ES-I3 (cell line): Measurements from ENCODE around the gene AIM2.

Experiments
- H3K36me3 ChIP-seq: 2 replicates; pipeline ENCODE4 v1.6.1; 2013; ENCODE audit warnings: mild to moderate bottlenecking, low read length, control low read depth, moderate library complexity; ENCODE audit not compliant: insufficient read depth
- H3K4me1 ChIP-seq: 2 replicates; pipeline ENCODE4 v1.6.1; 2013; ENCODE audit warnings: mild to moderate bottlenecking, control low read depth, low read length; ENCODE audit not compliant: insufficient read depth
- H3K9ac ChIP-seq: 2 replicates; pipeline ENCODE4 v1.6.1; 2013; ENCODE audit warnings: low read depth, mild to moderate bottlenecking, low read length, moderate library complexity
- H3K9me3 ChIP-seq: 2 replicates; pipeline ENCODE4 v1.6.1; 2013; ENCODE audit warnings: mild to moderate bottlenecking, low read length, moderate library complexity; ENCODE audit not compliant: control insufficient read depth, insufficient read depth

AIM2 gene

GRCh38 chr1:159089184-159089791 lies 12.7 kb upstream of the AIM2 start:
- Histone ChIP-seq H3K36me3 (no peaks in the 10 kb centered on the region), H3K4me1 (no peaks in the 10 kb centered on the region), H3K9me3 (no peaks in the 10 kb centered on the region), H3K9ac (no peak overlapping the region)

GRCh38 chr1:159088546-159089183 lies 12.1 kb upstream of the AIM2 start:
- Histone ChIP-seq H3K4me1 (no peaks in the 10 kb centered on the region), H3K9me3 (no peaks in the 10 kb centered on the region), H3K36me3 (no peaks in the 10 kb centered on the region), H3K9ac (no peak overlapping the region)

- H3K36me3 ChIP-seq, result no peaks in the 10 kb centered on the region
- no peak overlapping the region for H3K9ac ChIP-seq
- no peaks in the 10 kb centered on the region for H3K9me3 ChIP-seq
- no peaks in the 10 kb centered on the region for H3K4me1 ChIP-seq
These were observed 11.5 kb upstream of the AIM2 start for GRCh38 chr1:159088050-159088449.

- no peaks in the 10 kb centered on the region for H3K9me3 ChIP-seq
- H3K36me3 ChIP-seq, result no peaks in the 10 kb centered on the region; the same call in 1 of the 2 replicates
- no peaks in the 10 kb centered on the region for H3K4me1 ChIP-seq
- no peak overlapping the region for H3K9ac ChIP-seq
These were observed 8.3 kb upstream of the AIM2 start for GRCh38 chr1:159084867-159085266.

GRCh38 chr1:159084152-159084551 lies 7.6 kb upstream of the AIM2 start:
- Histone ChIP-seq H3K9ac (no peak overlapping the region), H3K9me3 (no peaks in the 10 kb centered on the region), H3K36me3 (no peaks in the 10 kb centered on the region; the same call in 1 of the 2 replicates), H3K4me1 (no peaks in the 10 kb centered on the region)

- Histone ChIP-seq H3K9me3 (no peaks in the 10 kb centered on the region), H3K4me1 (no peaks in the 10 kb centered on the region), H3K9ac (no peak overlapping the region), H3K36me3 (no peaks in the 10 kb centered on the region; the same call in 1 of the 2 replicates)
These were observed 6.4 kb upstream of the AIM2 start for GRCh38 chr1:159083013-159083412.

- Histone ChIP-seq H3K9ac (no peak overlapping the region), H3K36me3 (no peaks in the 10 kb centered on the region; the same call in 1 of the 2 replicates), H3K9me3 (no peaks in the 10 kb centered on the region), H3K4me1 (no peaks in the 10 kb centered on the region)
These were observed 5.1 kb upstream of the AIM2 start for GRCh38 chr1:159081626-159082025.

GRCh38 chr1:159079525-159079924 lies 3.0 kb upstream of the AIM2 start:
- Histone ChIP-seq H3K36me3 (no peaks in the 10 kb centered on the region; the same call in 1 of the 2 replicates), H3K9ac (no peak overlapping the region), H3K4me1 (no peaks in the 10 kb centered on the region), H3K9me3 (no peaks in the 10 kb centered on the region)

- Histone ChIP-seq H3K9me3 (no peaks in the 10 kb centered on the region), H3K36me3 (no peaks in the 10 kb centered on the region; the same call in 1 of the 2 replicates), H3K9ac (no peak overlapping the region), H3K4me1 (no peaks in the 10 kb centered on the region)
These were observed 775 bp upstream of the AIM2 start for GRCh38 chr1:159077120-159077961.

GRCh38 chr1:159071970-159072582 lies 4.5 kb downstream of the AIM2 start:
- H3K9me3 ChIP-seq, result no peaks in the 10 kb centered on the region
- H3K9ac ChIP-seq, result no peak overlapping the region
- no peaks in the 10 kb centered on the region; the same call in 1 of the 2 replicates for H3K4me1 ChIP-seq
- no peaks in the 10 kb centered on the region for H3K36me3 ChIP-seq

GRCh38 chr1:159068886-159069285 lies 7.7 kb downstream of the AIM2 start:
- no peak overlapping the region for H3K9ac ChIP-seq
- no peaks in the 10 kb centered on the region; the same call in 1 of the 2 replicates for H3K4me1 ChIP-seq
- no peaks in the 10 kb centered on the region for H3K9me3 ChIP-seq
- no peaks in the 10 kb centered on the region for H3K36me3 ChIP-seq

- no peak overlapping the region for H3K9ac ChIP-seq
- H3K4me1 ChIP-seq, result no peaks in the 10 kb centered on the region; the same call in 1 of the 2 replicates
- no peaks in the 10 kb centered on the region for H3K36me3 ChIP-seq
- no peaks in the 10 kb centered on the region for H3K9me3 ChIP-seq
These were observed 8.6 kb downstream of the AIM2 start for GRCh38 chr1:159067699-159068621.

GRCh38 chr1:159066108-159066507 lies 10.5 kb downstream of the AIM2 start:
- Histone ChIP-seq H3K36me3 (no peaks in the 10 kb centered on the region), H3K9ac (no peak overlapping the region), H3K4me1 (no peaks in the 10 kb centered on the region; the same call in 1 of the 2 replicates), H3K9me3 (no peaks in the 10 kb centered on the region)
